Measurements from ENCODE around the gene RABL6. TPM values are rescaled to one million over a fixed set of nuclear protein-coding genes. Genes with fewer than 3 reads are reported as not detected.
"Not testable (repeated sequence)": the region's sequence is repeated elsewhere in the genome, so short reads cannot be mapped to it uniquely, and the experiment has no call there.

Gene RABL6
- total and polyA plus RNA-seq, 2 donors (not counting 1 experiment from before 2014, with no cell fraction given) = 36.8 to 59.6 TPM

DNA sequence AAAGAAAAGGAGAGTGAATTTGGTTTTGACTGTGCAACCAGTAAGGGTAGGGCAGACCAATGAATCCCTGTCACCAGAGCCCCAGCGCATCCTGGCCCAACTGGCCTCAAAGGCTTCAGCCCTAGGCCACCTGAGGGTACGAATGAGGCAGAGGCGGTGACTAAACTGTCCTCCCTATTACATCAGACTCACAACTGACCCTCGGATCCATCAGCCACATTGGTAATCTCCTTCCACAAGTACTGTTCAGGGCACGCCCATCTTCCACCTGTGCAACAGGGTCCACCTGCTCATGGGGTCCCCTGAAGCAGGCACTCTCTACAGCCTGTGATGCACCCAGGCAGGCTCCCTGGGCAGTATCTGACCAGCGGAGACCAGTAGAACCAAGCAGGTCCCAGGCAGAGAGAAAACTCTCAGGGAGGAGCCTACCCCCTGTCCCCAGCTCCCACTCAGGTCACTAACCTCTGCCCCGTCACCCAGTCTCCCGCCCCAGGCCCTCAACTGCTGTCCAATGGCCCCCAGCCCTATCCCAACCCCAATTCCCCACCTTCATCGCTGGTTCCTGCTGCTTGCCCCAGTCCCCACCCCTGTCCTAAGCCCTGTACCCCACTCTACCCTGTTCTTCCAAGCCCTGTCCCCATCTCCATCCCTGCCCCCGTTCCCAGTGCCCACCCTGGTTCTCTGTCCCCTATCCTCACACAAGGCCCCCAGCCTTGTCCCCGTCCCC is 57.5 kb downstream of the RABL6 start:
- H3K27ac ChIP-seq (ENCODE audit: insufficient read depth, low read length) = no peak overlapping the region
- peak overlapping the region; percentile 40 to 81 (median 74) for H3K4me3 ChIP-seq (replicated peaks in 1 of 4; ENCODE audit: control extremely low read depth in 1 of 4, insufficient read depth in 1 of 4, low read depth in 3 of 4, low read length in 4 of 4)
- H3K27me3 ChIP-seq (ENCODE audit: control insufficient read depth, insufficient read depth, low read length) = no peaks in the 10 kb centered on the region
- H3K4me2 ChIP-seq (ENCODE audit: extremely low read depth, insufficient read depth, low read length) = peak overlapping the region; percentile 85
- no peaks in the 10 kb centered on the region for H4K20me1 ChIP-seq (ENCODE audit: control insufficient read depth, extremely low read depth, insufficient read depth, low read length)
- peaks cover 18% of the 10 kb centered on the region for H3K79me2 ChIP-seq (ENCODE audit: control insufficient read depth, insufficient read depth, low read length)
- H3K36me3 ChIP-seq (ENCODE audit: control insufficient read depth, insufficient read depth, low read length) = peaks cover 21% of the 10 kb centered on the region
- no peak overlapping the region for H2AFZ ChIP-seq (ENCODE audit: low read length)
- H3K9ac ChIP-seq (ENCODE audit: insufficient read depth, low read length) = peak overlapping the region; percentile 87
- H3K4me1 ChIP-seq (ENCODE audit: control insufficient read depth, extremely low read depth, insufficient read depth, low read length) = peaks cover 4% of the 10 kb centered on the region
- DNase-seq (ENCODE audit: low read depth in 2 of 2) = no peak
- TF ChIP-seq CTCF (conservative IDR thresholded peaks at IDR 0.05 in 1 of 2, IDR thresholded peaks at IDR 0.05 in 1 of 2; ENCODE audit: low read depth in 1 of 2, low read length in 2 of 2) (no peak), EZH2 (IDR thresholded peaks at IDR 0.05; ENCODE audit: low read length, missing control alignments) (no peak)
- no peaks in the 10 kb centered on the region for H3K9me3 ChIP-seq (ENCODE audit: control insufficient read depth, insufficient read depth, low read depth, low read length)

DNA sequence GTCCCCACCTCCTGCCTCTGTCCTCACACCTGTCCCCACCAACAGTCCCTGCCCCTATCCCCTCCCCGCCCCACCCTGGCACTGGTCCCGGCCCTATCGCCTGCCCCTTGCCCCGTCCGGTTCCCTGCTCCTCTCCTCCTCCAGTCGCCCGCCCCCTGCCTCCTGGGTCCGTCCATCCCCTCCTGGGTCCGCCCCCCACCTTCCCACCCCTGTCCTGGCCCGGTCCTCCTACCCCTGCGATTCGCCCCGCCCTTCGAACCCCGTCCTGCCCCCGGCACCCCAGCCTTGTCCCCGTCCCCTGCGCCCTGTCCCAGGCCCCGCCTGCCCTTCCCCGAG is 58.0 kb downstream of the RABL6 start:
- no peaks in the 10 kb centered on the region for H3K27me3 ChIP-seq (ENCODE audit: control insufficient read depth, insufficient read depth, low read length)
- TF ChIP-seq CTCF (conservative IDR thresholded peaks at IDR 0.05 in 1 of 2, IDR thresholded peaks at IDR 0.05 in 1 of 2; ENCODE audit: low read depth in 1 of 2, low read length in 2 of 2) = no peak
- no peak for TF ChIP-seq EZH2 (IDR thresholded peaks at IDR 0.05; ENCODE audit: low read length, missing control alignments)
- DNase-seq (ENCODE audit: low read depth in 2 of 2) = no peak
- peak overlapping the region; percentile 67 to 81 (median 75) for H3K4me3 ChIP-seq (replicated peaks in 1 of 4; ENCODE audit: control extremely low read depth in 1 of 4, insufficient read depth in 1 of 4, low read depth in 3 of 4, low read length in 4 of 4)
- H3K27ac ChIP-seq (ENCODE audit: insufficient read depth, low read length) = peak overlapping the region; percentile 77
- peaks cover 21% of the 10 kb centered on the region for H3K36me3 ChIP-seq (ENCODE audit: control insufficient read depth, insufficient read depth, low read length)
- H3K79me2 ChIP-seq (ENCODE audit: control insufficient read depth, insufficient read depth, low read length) = peaks cover 18% of the 10 kb centered on the region
- H3K9ac ChIP-seq (ENCODE audit: insufficient read depth, low read length) = peak overlapping the region; percentile 87
- H4K20me1 ChIP-seq (ENCODE audit: control insufficient read depth, extremely low read depth, insufficient read depth, low read length) = no peaks in the 10 kb centered on the region
- H3K4me2 ChIP-seq (ENCODE audit: extremely low read depth, insufficient read depth, low read length) = peak overlapping the region; percentile 13
- H2AFZ ChIP-seq (ENCODE audit: low read length) = no peak overlapping the region
- no peaks in the 10 kb centered on the region for H3K9me3 ChIP-seq (ENCODE audit: control insufficient read depth, insufficient read depth, low read depth, low read length)
- peaks cover 4% of the 10 kb centered on the region for H3K4me1 ChIP-seq (ENCODE audit: control insufficient read depth, extremely low read depth, insufficient read depth, low read length)

DNA sequence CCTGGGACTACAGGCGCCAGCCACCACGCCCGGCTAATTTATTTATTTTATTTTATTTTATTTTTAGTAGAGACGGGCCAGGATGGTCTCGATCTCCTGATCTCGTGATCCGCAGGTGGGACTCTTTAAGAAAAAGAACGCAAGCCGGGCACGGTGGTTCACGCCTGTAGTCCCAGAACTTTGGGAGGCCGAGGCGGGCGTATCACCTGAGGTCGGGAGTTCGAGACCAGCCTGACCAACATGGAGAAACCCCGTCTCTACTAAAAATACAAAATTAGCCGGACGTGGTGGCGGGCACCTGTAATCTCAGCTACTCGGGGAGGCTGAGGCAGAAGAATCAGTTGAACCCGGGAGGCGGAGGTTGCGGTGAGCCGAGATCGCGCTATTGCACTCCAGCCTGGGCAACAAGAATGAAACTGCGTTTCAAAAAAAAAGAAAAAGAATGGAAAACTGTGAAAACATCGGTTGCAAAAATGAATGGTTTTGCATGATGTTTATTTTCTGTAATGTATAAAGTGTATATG is 59.2 kb downstream of the RABL6 start:
- peak overlapping the region; percentile 44 for H3K4me2 ChIP-seq (ENCODE audit: extremely low read depth, insufficient read depth, low read length)
- H3K27ac ChIP-seq (ENCODE audit: insufficient read depth, low read length) = peak overlapping the region; percentile 64
- H4K20me1 ChIP-seq (ENCODE audit: control insufficient read depth, extremely low read depth, insufficient read depth, low read length); H3K9ac ChIP-seq (ENCODE audit: insufficient read depth, low read length); H3K4me1 ChIP-seq (ENCODE audit: control insufficient read depth, extremely low read depth, insufficient read depth, low read length); H2AFZ ChIP-seq (ENCODE audit: low read length); H3K27me3 ChIP-seq (ENCODE audit: control insufficient read depth, insufficient read depth, low read length); DNase-seq (ENCODE audit: low read depth in 2 of 2); H3K9me3 ChIP-seq (ENCODE audit: control insufficient read depth, insufficient read depth, low read depth, low read length): not testable (repeated sequence)
- H3K36me3 ChIP-seq (ENCODE audit: control insufficient read depth, insufficient read depth, low read length) = peaks cover 13% of the 10 kb centered on the region
- peaks cover 18% of the 10 kb centered on the region for H3K79me2 ChIP-seq (ENCODE audit: control insufficient read depth, insufficient read depth, low read length)
- peak overlapping the region; percentile 36 to 81 (median 65) for H3K4me3 ChIP-seq (replicated peaks in 1 of 4; ENCODE audit: control extremely low read depth in 1 of 4, insufficient read depth in 1 of 4, low read depth in 3 of 4, low read length in 4 of 4)
